BJ (cell line): Measurements from ENCODE around the gene MGRN1. TPM values are rescaled to one million over a fixed set of nuclear protein-coding genes. Genes with fewer than 3 reads are reported as not detected.

Experiments used
- CTCF ChIA-PET: fragments of 350-600 bp; formaldehyde crosslinking; extraction: SDS; loops from one replicate; lab custom pipeline; 2021; ENCODE audit warnings: antibody characterized with exemption, inconsistent platforms; lab: Yijun Ruan, JAX
- POLR2A ChIA-PET: fragments of 300-600 bp; sonication (Branson Sonifier 250); formaldehyde crosslinking; extraction: SDS; loops from one replicate; lab custom pipeline; 2021; ENCODE audit warnings: antibody characterized with exemption; lab: Charles Lee
- DNase-seq: peaks from one replicate; pipeline ENCODE4 v3.0.0-alpha.2; 2011; ENCODE audit warnings: low read depth
- H3K27me3 ChIP-seq: 2 replicates; pipeline ENCODE4 v1.6.0; 2011; ENCODE audit warnings: low read length; ENCODE audit not compliant: control insufficient read depth, insufficient read depth
- H3K36me3 ChIP-seq: 2 replicates; pipeline ENCODE4 v1.5.1; 2011; ENCODE audit warnings: low read length; ENCODE audit not compliant: control insufficient read depth, insufficient read depth
- H3K4me3 ChIP-seq: 2 replicates; pipeline ENCODE4 v1.5.1; 2011; ENCODE audit warnings: low read depth, mild to moderate bottlenecking, control low read depth, low read length
- CTCF ChIP-seq: IDR thresholded peaks from 2 replicates; pipeline ENCODE4 v1.5.1; 2011; ENCODE audit warnings: low read depth, mild to moderate bottlenecking, control low read depth, inconsistent platforms, low read length, moderate library complexity; ENCODE audit not compliant: insufficient read depth
- polyA plus RNA-seq: library from polyadenylated mRNA; depleted of rRNA; stranded (reverse); fragments of >200 nt; gene quantifications from 2 replicates; pipeline ENCODE4 v1.2.3, GENCODE V29; 2011

MGRN1 gene
- polyA plus RNA-seq, 1 experiment, result 4.5 TPM

GRCh38 chr16:4580250-4580649, 44.4 kb upstream of the MGRN1 start:
- POLR2A ChIA-PET, result interaction anchor here (0.6 kb wide), 1 partner anchor 32 kb away, joined by 3 read pairs; no protein-coding TSS in a partner anchor
- no peaks in the 10 kb centered on the region for H3K36me3 ChIP-seq
- no peak overlapping the region for H3K4me3 ChIP-seq
- no peaks in the 10 kb centered on the region; the same call in 1 of the 2 replicates for H3K27me3 ChIP-seq
- CTCF ChIA-PET, result no interaction called here
- DNase-seq, result no peak
- no peak for TF ChIP-seq CTCF

GRCh38 chr16:4583906-4584305, 40.7 kb upstream of the MGRN1 start:
- Histone ChIP-seq H3K27me3 (peaks cover 1% of the 10 kb centered on the region; the same call in 1 of the 2 replicates), H3K4me3 (no peak overlapping the region), H3K36me3 (no peaks in the 10 kb centered on the region)
- no peak for DNase-seq
- no peak for TF ChIP-seq CTCF
- ChIA-PET CTCF (interaction anchor here (2.5 to 3.4 kb wide), 3 partner anchors 11 to 77 kb away, joined by 12 to 33 read pairs (median 23); no protein-coding TSS in a partner anchor), POLR2A (no interaction called here)

- no peak for TF ChIP-seq CTCF
- Histone ChIP-seq H3K27me3 (peaks cover 1% of the 10 kb centered on the region; the same call in 1 of the 2 replicates), H3K4me3 (no peak overlapping the region), H3K36me3 (no peaks in the 10 kb centered on the region)
- no peak for DNase-seq
- ChIA-PET POLR2A (no interaction called here), CTCF (interaction anchor here (0.7 to 3.4 kb wide), 19 partner anchors 11 to 86 kb away, joined by 3 to 33 read pairs (median 4); no protein-coding TSS in a partner anchor)
Measured at GRCh38 chr16:4586291-4586690, 38.3 kb upstream of the MGRN1 start.

- CTCF ChIA-PET, result no interaction called here
- DNase-seq, result no peak
- POLR2A ChIA-PET, result no interaction called here
Measured at GRCh38 chr16:4588386-4588785, 36.2 kb upstream of the MGRN1 start.

DNA sequence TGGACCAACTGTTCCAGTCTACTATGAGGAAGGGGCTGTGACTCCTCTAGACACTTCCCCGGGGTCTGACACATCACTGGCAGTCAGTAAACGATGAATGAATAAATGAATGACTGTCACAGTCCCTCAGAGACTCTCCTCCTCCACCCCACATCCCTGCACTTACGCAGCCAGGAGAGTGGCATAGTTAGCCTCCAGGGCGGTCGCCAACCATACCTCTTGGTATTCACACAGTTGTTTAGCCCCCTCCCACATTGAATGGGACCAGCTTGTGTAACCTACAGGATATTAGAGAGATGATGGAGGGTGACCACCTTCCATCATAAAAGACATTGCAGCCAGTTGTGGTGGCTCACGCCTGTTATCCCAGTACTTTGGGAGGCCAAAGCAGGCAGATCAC, 35.7 kb upstream of the MGRN1 start:
- no peak for TF ChIP-seq CTCF
- no peaks in the 10 kb centered on the region for H3K36me3 ChIP-seq
- POLR2A ChIA-PET, result no interaction called here
- CTCF ChIA-PET, result interaction anchor here (0.5 kb wide), 1 partner anchor 58 kb away, joined by 3 read pairs; no protein-coding TSS in a partner anchor
- H3K27me3 ChIP-seq, result peaks cover 3% of the 10 kb centered on the region; the same call in 1 of the 2 replicates
- DNase-seq, result no peak
- H3K4me3 ChIP-seq, result no peak overlapping the region

More at GRCh38 chr16:4588386-4588785, 36.2 kb upstream of the MGRN1 start:
- Histone ChIP-seq H3K4me3 (no peak overlapping the region), H3K36me3 (no peaks in the 10 kb centered on the region), H3K27me3 (peaks cover 1% of the 10 kb centered on the region; the same call in 1 of the 2 replicates)
- no peak for TF ChIP-seq CTCF
